Measurements from ENCODE around the gene NAV3. TPM values are rescaled to one million over a fixed set of nuclear protein-coding genes. Genes with fewer than 3 reads are reported as not detected.

Gene NAV3
- total RNA-seq, 6 experiments from 2014 or later = 0.22 to 3.2 (median 1.2) TPM

DNA sequence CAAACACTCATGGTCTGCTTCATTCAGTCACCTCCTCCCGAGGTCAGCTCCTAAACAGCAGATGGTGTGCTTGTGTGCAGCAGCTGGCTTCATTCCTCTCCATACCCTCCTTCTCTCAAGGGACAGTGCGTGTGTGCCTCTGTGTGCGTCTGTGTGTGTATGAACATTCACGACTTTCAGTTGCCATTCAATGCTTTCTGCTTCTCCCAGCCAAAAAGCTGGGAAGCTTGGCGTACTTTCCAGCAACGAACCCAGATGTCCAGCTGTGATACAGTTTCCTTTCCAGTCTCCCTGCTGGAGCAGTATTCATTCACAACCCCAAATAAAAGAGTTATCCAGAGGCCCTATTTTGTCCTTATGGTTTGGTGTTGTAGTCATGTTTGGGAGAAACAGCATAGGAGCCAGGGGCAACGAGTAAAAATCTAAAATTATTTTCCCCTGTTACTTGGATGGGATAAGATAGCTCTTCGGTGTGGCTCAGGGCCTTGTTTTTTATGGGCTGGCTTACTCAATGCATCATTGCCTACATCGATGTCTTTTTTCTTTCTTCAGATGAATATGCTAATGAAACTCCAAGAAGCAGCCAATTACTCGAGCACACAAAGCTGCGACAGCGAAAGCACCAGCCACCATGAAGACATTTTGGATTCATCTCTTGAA is 379.3 kb downstream of the NAV3 start:
- Histone ChIP-seq H3K27me3 (no peaks in the 10 kb centered on the region), H3K4me3 (no peak overlapping the region), H3K9me3 (no peaks in the 10 kb centered on the region), H3K4me1 (no peaks in the 10 kb centered on the region), H3K27ac (no peak overlapping the region), H3K36me3 (no peaks in the 10 kb centered on the region)
- intact Hi-C loops (cut with DNase I) = no loop called here
- 69% methylated on average over 12 of the region's 12 CpGs for WGBS (ENCODE audit: insufficient coverage, low coverage, low lambda C conversion rate, missing lambda C conversion rate)
- DNase-seq (no peak), ATAC-seq (no peak)
- no peak for TF ChIP-seq CTCF (IDR thresholded peaks at IDR 0.05)
- no peak for TF ChIP-seq POLR2A (IDR thresholded peaks at IDR 0.05)

DNA sequence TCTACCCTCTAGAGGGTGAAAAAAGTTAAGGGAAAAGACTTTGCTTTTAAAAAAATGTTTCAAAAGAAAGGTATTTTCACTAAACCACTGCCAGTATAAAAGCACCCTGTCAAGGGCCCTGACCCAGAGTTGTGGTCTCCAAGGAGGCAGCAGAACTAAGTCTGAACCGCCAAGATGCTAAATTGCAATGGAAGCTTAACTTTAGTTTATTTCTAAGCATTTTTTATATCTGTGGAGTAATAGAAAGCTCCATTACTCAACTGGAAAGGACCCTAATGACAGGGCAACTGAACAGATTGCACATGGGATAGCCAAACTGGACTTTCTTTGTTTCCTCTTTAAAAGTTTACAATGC is 379.8 kb downstream of the NAV3 start:
- Histone ChIP-seq H3K36me3 (no peaks in the 10 kb centered on the region), H3K27ac (no peak overlapping the region), H3K4me1 (no peaks in the 10 kb centered on the region), H3K4me3 (no peak overlapping the region), H3K9me3 (no peaks in the 10 kb centered on the region), H3K27me3 (no peaks in the 10 kb centered on the region)
- intact Hi-C loops (cut with DNase I) = no loop called here
- DNase-seq (no peak), ATAC-seq (no peak)
- WGBS (ENCODE audit: insufficient coverage, low coverage, low lambda C conversion rate, missing lambda C conversion rate) = 100% methylated on average over 1 of the region's 1 CpG
- no peak for TF ChIP-seq CTCF (IDR thresholded peaks at IDR 0.05)
- no peak for TF ChIP-seq POLR2A (IDR thresholded peaks at IDR 0.05)

DNA sequence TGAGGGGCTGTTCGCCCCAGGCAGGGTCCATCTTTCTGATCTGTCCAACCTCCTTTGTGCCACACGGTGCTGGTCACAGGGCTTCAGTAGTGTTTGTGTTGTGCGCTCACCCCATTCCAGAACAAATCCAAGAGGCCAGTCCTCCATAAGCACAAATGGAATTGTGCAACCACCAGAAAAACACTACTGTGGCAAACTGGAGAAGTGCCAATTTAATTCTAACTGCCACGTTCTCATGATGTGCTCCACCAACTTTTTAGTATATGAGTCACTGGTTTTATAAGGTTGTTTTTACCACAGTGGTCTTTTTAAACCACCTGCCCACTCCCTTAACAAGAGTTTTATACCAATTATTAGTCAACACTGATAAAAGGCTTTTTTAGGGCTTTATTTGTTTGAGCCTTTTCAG is 380.2 kb downstream of the NAV3 start:
- no peaks in the 10 kb centered on the region for H3K36me3 ChIP-seq
- 41% methylated on average over 4 of the region's 4 CpGs for WGBS (ENCODE audit: insufficient coverage, low coverage, low lambda C conversion rate, missing lambda C conversion rate)
- ATAC-seq (no peak), DNase-seq (no peak)
- no peaks in the 10 kb centered on the region for H3K27me3 ChIP-seq
- H3K4me3 ChIP-seq = no peak overlapping the region
- H3K27ac ChIP-seq = no peak overlapping the region
- TF ChIP-seq CTCF (IDR thresholded peaks at IDR 0.05) = no peak
- TF ChIP-seq POLR2A (IDR thresholded peaks at IDR 0.05) = no peak
- no peaks in the 10 kb centered on the region for H3K9me3 ChIP-seq
- no peaks in the 10 kb centered on the region for H3K4me1 ChIP-seq
- intact Hi-C loops (cut with DNase I) = no loop called here

GRCh38 chr12:78220811-78221210 is 390.1 kb downstream of the NAV3 start:
- intact Hi-C loops (cut with DNase I) = no loop called here
- TF ChIP-seq POLR2A (IDR thresholded peaks at IDR 0.05) (no peak), CTCF (IDR thresholded peaks at IDR 0.05) (no peak)
- Histone ChIP-seq H3K27ac (no peak overlapping the region), H3K4me3 (no peak overlapping the region), H3K4me1 (no peaks in the 10 kb centered on the region), H3K9me3 (no peaks in the 10 kb centered on the region), H3K36me3 (no peaks in the 10 kb centered on the region), H3K27me3 (no peaks in the 10 kb centered on the region)
- WGBS (ENCODE audit: insufficient coverage, low coverage, low lambda C conversion rate, missing lambda C conversion rate) = 76% methylated on average over 2 of the region's 2 CpGs
- no peak for DNase-seq
- no peak for ATAC-seq

DNA sequence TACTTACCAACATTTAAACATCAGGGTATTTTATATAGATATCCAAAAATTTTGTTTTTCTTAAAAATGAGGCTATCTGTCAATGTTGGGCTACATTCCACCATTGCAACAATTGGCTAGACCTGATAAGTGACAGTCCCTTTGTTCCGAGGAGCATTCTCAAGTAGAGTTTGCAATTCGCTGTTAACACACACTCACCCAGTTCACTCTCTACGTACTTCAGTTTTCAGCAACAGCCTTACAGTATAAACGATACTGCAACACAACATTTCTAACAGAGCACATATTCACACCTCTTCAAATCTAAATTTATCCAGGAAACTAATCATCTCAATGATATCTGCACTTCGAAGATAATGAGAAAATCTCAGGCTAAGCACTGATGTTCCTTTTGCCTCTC is 393.5 kb downstream of the NAV3 start:
- Histone ChIP-seq H3K4me3 (no peak overlapping the region), H3K9me3 (no peaks in the 10 kb centered on the region), H3K4me1 (no peaks in the 10 kb centered on the region), H3K36me3 (no peaks in the 10 kb centered on the region), H3K27ac (no peak overlapping the region), H3K27me3 (no peaks in the 10 kb centered on the region)
- WGBS (ENCODE audit: insufficient coverage, low coverage, low lambda C conversion rate, missing lambda C conversion rate) = 66% methylated on average over 5 of the region's 5 CpGs
- intact Hi-C loops (cut with DNase I) = no loop called here
- ATAC-seq = no peak
- no peak for DNase-seq
- TF ChIP-seq CTCF (IDR thresholded peaks at IDR 0.05) (no peak), POLR2A (IDR thresholded peaks at IDR 0.05) (no peak)

All from right lobe of liver (tissue), 6 donors.